Heart right ventricle (tissue), 16 donors: Measurements from ENCODE around the gene ZFYVE28. TPM values are rescaled to one million over a fixed set of nuclear protein-coding genes. Genes with fewer than 3 reads are reported as not detected.
A peak's percentile ranks its signal among the peaks of the same experiment; 100 is the strongest.

Source experiments
- ATAC-seq, 8 donors: fragments of 200-7000 bp; cut with Tn5 transposase; one replicate each; pipeline ENCODE4 v1.9.1; 2020; ENCODE audit warnings: mild to moderate bottlenecking in 8 of 8, moderate library complexity in 8 of 8, moderate number of reproducible peaks in 1 of 8
- DNase-seq, 2 donors: peaks; one replicate each; pipeline ENCODE4 v3.0.0-alpha.2; 2020
- H3K27ac ChIP-seq, 10 donors: fragments of 200-600 bp; sonication (generic) in 2 of 10; one replicate each; pipeline versions ENCODE4 v1.5.0 to v1.8.0; 2020 to 2022; ENCODE audit warnings: mild to moderate bottlenecking in 3 of 10
- H3K27me3 ChIP-seq, 7 donors: fragments of 200-600 bp; one replicate each; pipeline ENCODE4 v1.8.0; 2021 to 2022; ENCODE audit warnings: mild to moderate bottlenecking in 2 of 7
- H3K36me3 ChIP-seq, 9 donors: fragments of 200-600 bp; sonication (generic) in 1 of 9; one replicate each; pipeline versions ENCODE4 v1.5.0 to v1.8.0; 2020 to 2022; ENCODE audit warnings: mild to moderate bottlenecking in 2 of 9
- H3K4me1 ChIP-seq, 9 donors: fragments of 200-600 bp; sonication (generic) in 1 of 9; one replicate each; pipeline versions ENCODE4 v1.5.0 to v1.8.0; 2020 to 2022; ENCODE audit warnings: mild to moderate bottlenecking in 4 of 9
- H3K4me3 ChIP-seq, 10 donors: fragments of 200-600 bp; sonication (generic) in 2 of 10; one replicate each; pipeline versions ENCODE4 v1.5.0 to v1.8.0; 2020 to 2022; ENCODE audit warnings: mild to moderate bottlenecking in 7 of 10, moderate library complexity in 2 of 10
- H3K9me3 ChIP-seq, 11 donors: fragments of 200-600 bp in 10 of 11; sonication (generic) in 2 of 11; one replicate each; pipeline versions ENCODE4 v1.5.0 to v1.8.0; 2013 to 2022; ENCODE audit warnings: mild to moderate bottlenecking in 2 of 11, control low read depth in 1 of 11, moderate library complexity in 1 of 11
- WGBS, 2 donors: extraction: QIAGEN DNeasy Blood & Tissue Kit; methylation state at CpG; one replicate each; pipeline ENCODE4 v1.1.7; 2013; ENCODE audit warnings: inconsistent platforms in 1 of 2; 5-methylcytosine and 5-hydroxymethylcytosine counted together
- intact Hi-C, 10 donors: fragments of 100-400 bp; cut with DNase I; formaldehyde crosslinking; loops; one replicate each; pipeline versions ENCODE4 v1.11.1 to v1.14.2; 2022
- polyA plus RNA-seq, 2 donors: library from polyadenylated mRNA; stranded (reverse); fragments of 200-250 nt; gene quantifications; one replicate each; pipeline ENCODE4 v1.2.3, GENCODE V29; 2013
- total RNA-seq, 10 donors: library from RNA; stranded (reverse); fragmentation: NEBNext Ultra II Directional in 3 of 10; extraction: Animal tissue kit (Norgen Biotek cat#: 25700) in 3 of 10; gene quantifications; one replicate each; pipeline versions ENCODE4 v1.2.1 to v1.2.4, GENCODE V29; 2021 to 2023
- TF ChIP-seq, protein P1 (sequence below), 9 donors: fragments of 200-600 bp; sonication (generic) in 2 of 9; IDR thresholded peaks; one replicate each; pipeline versions ENCODE4 v1.5.0 to v1.8.0; 2021 to 2022; ENCODE audit warnings: antibody characterized with exemption in 9 of 9, mild to moderate bottlenecking in 5 of 9, moderate library complexity in 1 of 9
- donor health status: Arrhythmogenic right ventricular cardiomyopathy.
- donor health status: ischemic (EF 13 %, LVEDD 7.1; RV severe dilation, severe dysfunction).
- donor health status: healthy with polysubstance abuse.
- donor health status: DM: no; HTN: yes; CAD: no.
- donor health status: DM: no; HTN: no; CAD: no.
- donor health status: ischemic (EF 25% LVEDD 6.9; RV normal size, moderate dysfunction).
- donor health status: ischemic (EF 25% LVEDD 5.7; RV mildly dilated, moderate dysfunction).
- donor health status: healthy.
- donor health status: DM: yes; HTN: yes; CAD: no.
- donor health status: Ischemic cardiomyopathy.
- donor health status: ischemic (EF 35%, LVEDD 5.7; RV mildly dilated, moderate dysfunction).
- donor health status: nonischemic (EF 11% LVEDD 7.7; RV severe dilation, severe dysfunction).
- donor health status: DM: yes; HTN: yes; CAD: no.
- donor health status: PGD.
- donor health status: ischemic (EF 29% LVEDD 5.4; RV normal size, mild dysfunction).
- donor health status: nonischemic (EF 23%, LVEDD 6.1; RV moderate dilation, normal function).

ZFYVE28 gene
- total and polyA plus RNA-seq, 12 donors, result 2.3 to 9.9 (median 3.5) TPM

DNA sequence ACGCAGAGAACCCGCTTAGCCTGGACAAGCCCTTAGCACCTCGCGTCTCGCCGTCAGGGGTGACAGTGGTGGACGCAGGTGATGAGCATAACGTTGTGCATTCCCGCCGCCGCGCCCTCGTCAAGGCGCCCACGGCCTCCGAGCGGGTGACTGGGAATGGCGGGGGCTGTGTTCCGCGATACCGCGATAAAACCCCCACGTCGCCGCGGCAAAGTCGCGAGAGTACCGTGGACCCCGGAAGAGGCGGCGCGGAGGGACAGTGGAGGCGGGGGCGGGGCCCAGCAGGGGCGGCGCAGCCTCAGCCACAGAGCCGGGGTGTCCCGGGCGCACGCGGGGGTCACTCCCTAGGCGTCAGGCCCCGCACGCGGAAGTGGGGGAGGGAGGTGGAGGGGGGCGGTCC, 53.8 kb downstream of the ZFYVE28 start:
- H3K27me3 ChIP-seq, result no peaks in the 10 kb centered on the region
- intact Hi-C loops, result no loop called here
- peak; percentile 24 to 43 for DNase-seq
- H3K4me1 ChIP-seq, result peaks cover 0 to 29% (median 13%) of the 10 kb centered on the region in 9 donors
- TF ChIP-seq, protein P1, sequence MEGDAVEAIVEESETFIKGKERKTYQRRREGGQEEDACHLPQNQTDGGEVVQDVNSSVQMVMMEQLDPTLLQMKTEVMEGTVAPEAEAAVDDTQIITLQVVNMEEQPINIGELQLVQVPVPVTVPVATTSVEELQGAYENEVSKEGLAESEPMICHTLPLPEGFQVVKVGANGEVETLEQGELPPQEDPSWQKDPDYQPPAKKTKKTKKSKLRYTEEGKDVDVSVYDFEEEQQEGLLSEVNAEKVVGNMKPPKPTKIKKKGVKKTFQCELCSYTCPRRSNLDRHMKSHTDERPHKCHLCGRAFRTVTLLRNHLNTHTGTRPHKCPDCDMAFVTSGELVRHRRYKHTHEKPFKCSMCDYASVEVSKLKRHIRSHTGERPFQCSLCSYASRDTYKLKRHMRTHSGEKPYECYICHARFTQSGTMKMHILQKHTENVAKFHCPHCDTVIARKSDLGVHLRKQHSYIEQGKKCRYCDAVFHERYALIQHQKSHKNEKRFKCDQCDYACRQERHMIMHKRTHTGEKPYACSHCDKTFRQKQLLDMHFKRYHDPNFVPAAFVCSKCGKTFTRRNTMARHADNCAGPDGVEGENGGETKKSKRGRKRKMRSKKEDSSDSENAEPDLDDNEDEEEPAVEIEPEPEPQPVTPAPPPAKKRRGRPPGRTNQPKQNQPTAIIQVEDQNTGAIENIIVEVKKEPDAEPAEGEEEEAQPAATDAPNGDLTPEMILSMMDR (IDR thresholded peaks at IDR 0.05), result no peak
- no peaks in the 10 kb centered on the region for H3K36me3 ChIP-seq
- H3K9me3 ChIP-seq, result peaks cover 0 to 10% (median 5%) of the 10 kb centered on the region in 11 donors
- H3K4me3 ChIP-seq, result peak overlapping the region in 9 of 10 donors; percentile 44 to 65 (median 56)
- peak; percentile 49 to 80 (median 75) for ATAC-seq
- 13 to 16% methylated on average over 45 to 47 of the region's 47 CpGs for WGBS, 2 donors
- H3K27ac ChIP-seq, result peak overlapping the region in 3 of 10 donors; percentile 19 to 53 (median 28)

DNA sequence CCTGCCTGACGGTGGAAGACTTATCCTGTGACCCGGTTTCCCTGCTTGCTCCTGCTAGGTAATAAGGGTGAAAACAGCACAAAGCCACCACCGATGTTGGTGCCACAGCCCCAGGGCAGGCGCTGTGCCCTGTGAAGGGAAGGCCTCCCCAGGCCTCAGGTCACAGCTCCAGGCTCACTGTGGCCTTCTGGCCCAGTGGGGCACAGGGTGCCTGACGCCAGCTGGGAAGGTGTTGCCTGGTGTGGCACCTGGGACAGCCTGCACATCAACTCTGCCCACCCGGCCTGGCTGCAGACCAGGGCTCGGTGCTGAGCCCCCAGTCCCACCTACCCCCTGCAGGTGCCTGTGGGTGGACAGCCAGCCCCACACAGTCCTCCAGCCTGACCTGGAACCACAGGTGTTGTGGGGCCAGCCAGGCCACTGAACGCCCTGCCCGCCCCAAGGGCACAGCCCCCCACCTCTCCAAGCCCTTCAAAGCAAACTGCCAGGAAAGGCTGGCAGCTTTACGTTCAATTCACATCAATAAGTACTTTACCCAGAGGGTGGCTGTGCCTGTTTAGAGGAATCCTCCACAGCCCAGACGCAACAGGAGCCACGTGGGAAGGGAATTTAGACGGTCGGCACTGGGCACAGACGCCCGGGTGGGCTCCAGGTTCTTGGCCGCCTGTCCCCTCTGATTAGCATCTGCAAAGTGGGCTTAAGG, 54.3 kb downstream of the ZFYVE28 start:
- ATAC-seq (peak in 3 of 8 donors; percentile 5 to 9 (median 6)), DNase-seq (no peak)
- intact Hi-C loops, result no loop called here
- peak overlapping the region in 3 of 10 donors; percentile 19 to 53 (median 28) for H3K27ac ChIP-seq
- peaks cover 0 to 8% (median 4%) of the 10 kb centered on the region in 11 donors for H3K9me3 ChIP-seq
- no peaks in the 10 kb centered on the region for H3K36me3 ChIP-seq
- TF ChIP-seq, protein P1 (IDR thresholded peaks at IDR 0.05), result no peak
- H3K4me3 ChIP-seq, result peak overlapping the region in 9 of 10 donors; percentile 44 to 65 (median 56)
- H3K27me3 ChIP-seq, result no peaks in the 10 kb centered on the region
- peaks cover 0 to 29% (median 13%) of the 10 kb centered on the region in 9 donors for H3K4me1 ChIP-seq
- 72 to 76% methylated on average over 17 of the region's 17 CpGs for WGBS, 2 donors

DNA sequence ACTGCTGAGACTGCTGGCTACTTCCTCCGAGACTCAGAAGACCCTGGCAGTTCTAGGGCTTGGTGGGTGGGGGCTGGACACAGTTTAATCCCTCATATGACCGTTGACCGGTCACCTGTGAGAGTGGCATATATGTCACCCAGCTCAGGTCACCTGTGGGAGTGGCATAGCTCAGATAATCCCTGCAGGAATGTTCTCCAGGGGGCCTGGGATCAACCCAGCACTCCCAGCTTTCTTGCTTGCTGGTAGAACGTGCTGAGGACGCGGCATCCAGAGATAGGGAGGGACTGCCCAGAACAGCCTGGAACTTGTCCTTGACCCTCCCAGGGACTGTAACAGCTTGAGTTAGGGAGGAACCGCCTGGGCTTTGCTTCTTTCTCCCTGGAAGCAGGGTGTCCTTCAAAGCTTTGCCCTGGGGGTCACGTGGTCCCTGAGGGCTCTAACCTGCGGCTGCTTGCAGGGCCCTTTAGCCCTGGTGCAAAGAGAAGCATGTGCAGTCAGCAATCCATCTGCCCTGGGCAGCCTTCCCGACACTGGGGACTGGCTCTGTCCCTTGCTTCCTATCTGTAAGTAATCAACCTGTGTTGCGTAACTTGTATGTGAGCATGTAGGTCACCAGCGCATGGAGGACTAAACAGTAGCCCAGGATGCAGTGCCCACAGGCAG, 55.3 kb downstream of the ZFYVE28 start:
- peak overlapping the region in 1 of 10 donors; percentile 34 for H3K27ac ChIP-seq
- no peak for DNase-seq
- 65 to 67% methylated on average over 12 of the region's 12 CpGs for WGBS, 2 donors
- intact Hi-C loops, result no loop called here
- H3K27me3 ChIP-seq, result no peaks in the 10 kb centered on the region
- no peaks in the 10 kb centered on the region for H3K36me3 ChIP-seq
- peak in 3 of 8 donors; percentile 9 to 33 (median 21) for ATAC-seq
- TF ChIP-seq, protein P1 (IDR thresholded peaks at IDR 0.05), result no peak
- H3K4me1 ChIP-seq, result peaks cover 0 to 29% (median 13%) of the 10 kb centered on the region in 9 donors
- no peak overlapping the region for H3K4me3 ChIP-seq
- H3K9me3 ChIP-seq, result no peaks in the 10 kb centered on the region

DNA sequence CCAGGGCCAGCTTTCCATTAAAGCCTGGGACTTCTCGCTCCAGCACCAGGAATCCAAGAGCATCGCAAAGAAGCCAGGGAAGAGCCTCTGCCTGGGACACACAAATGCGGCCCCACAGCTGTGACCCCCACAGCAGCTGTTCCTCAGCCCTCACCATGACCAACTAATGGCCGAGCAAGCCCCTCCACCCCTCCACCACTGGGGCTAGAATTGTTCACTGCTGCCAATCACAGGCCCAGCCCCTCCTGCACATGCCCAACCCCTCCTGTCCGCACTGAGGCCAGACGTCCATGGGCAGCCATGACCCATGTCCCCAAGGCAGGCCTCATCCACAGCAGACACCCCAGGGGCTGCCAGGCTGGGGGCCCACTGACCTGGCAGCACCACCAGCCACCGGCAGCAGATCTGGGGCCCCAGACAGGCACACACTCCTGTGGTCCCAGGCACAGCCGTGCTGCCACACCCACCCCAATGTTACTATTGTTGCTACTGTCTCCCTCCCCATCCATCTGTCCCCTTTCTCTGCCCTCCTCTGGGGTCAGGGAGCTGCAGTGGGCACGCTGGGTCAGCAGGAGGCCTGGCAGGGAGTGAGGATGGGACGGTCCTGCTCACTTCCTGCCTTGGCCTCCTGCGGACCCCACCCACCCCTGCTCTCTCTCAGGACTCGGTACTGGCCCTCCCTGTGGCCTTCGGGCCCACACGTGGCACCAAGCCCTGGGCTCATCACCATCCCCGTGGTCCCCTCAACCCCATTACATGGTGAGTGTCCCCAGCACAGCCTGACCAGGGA, 56.0 kb downstream of the ZFYVE28 start:
- Histone ChIP-seq H3K4me1 (peaks cover 0 to 29% (median 13%) of the 10 kb centered on the region in 9 donors), H3K36me3 (no peaks in the 10 kb centered on the region), H3K27ac (peak overlapping the region in 1 of 10 donors; percentile 34), H3K9me3 (no peaks in the 10 kb centered on the region), H3K27me3 (no peaks in the 10 kb centered on the region), H3K4me3 (no peak overlapping the region)
- DNase-seq, result no peak
- ATAC-seq, result no peak
- intact Hi-C loops, result no loop called here
- WGBS, 2 donors, result 79 to 85% methylated on average over 15 of the region's 15 CpGs
- TF ChIP-seq, protein P1 (IDR thresholded peaks at IDR 0.05), result no peak
